Measurements from ENCODE around the gene AHSG. TPM values are rescaled to one million over a fixed set of nuclear protein-coding genes. Genes with fewer than 3 reads are reported as not detected.

Gene AHSG
- total RNA-seq, 1 experiment from 2014 or later, result 1.6 TPM

- intact Hi-C loops (cut with micrococcal nuclease), result loop anchor here (5.0 kb wide), 1 partner anchor 361 kb away; no protein-coding TSS in a partner anchor
- POLR2A ChIA-PET, result interaction anchor here (1.7 kb wide), 1 partner anchor 48 kb away, joined by 4 read pairs; the partner anchor contains the start of gene DNAJB11
- no peak overlapping the region for H3K4me2 ChIP-seq (ENCODE audit: low read length)
- no peak overlapping the region for H2AFZ ChIP-seq (ENCODE audit: low read depth, low read length, poor library complexity, severe bottlenecking)
- TF ChIP-seq FOSL1 (IDR thresholded peaks at IDR 0.05; ENCODE audit: low read depth) (no peak), SIN3A (IDR thresholded peaks at IDR 0.05; ENCODE audit: low read depth) (no peak), POLR2A (IDR thresholded peaks at IDR 0.05; ENCODE audit: borderline replicate concordance, extremely low read depth, insufficient read depth, insufficient read length) (no peak), EGR1 (IDR thresholded peaks at IDR 0.05; ENCODE audit: low read depth) (no peak), CEBPB (IDR thresholded peaks at IDR 0.05; ENCODE audit: low read depth) (no peak), MAX (IDR thresholded peaks at IDR 0.05) (no peak), SP1 (IDR thresholded peaks at IDR 0.05; ENCODE audit: low read depth) (no peak), ZNF274 (IDR thresholded peaks at IDR 0.05; ENCODE audit: low read depth, low read length) (no peak), TCF7L2 (IDR thresholded peaks at IDR 0.05; ENCODE audit: borderline replicate concordance, extremely low read depth, insufficient read depth, insufficient read length) (no peak), SRF (IDR thresholded peaks at IDR 0.05; ENCODE audit: low read depth) (no peak), REST (IDR thresholded peaks at IDR 0.05; ENCODE audit: low read depth) (no peak), CBX3 (IDR thresholded peaks at IDR 0.05; ENCODE audit: low read depth) (no peak), YY1 (IDR thresholded peaks at IDR 0.05; ENCODE audit: extremely low read depth, insufficient replicate concordance, low read depth, low read length) (no peak), ELF1 (IDR thresholded peaks at IDR 0.05; ENCODE audit: borderline replicate concordance, low read depth) (no peak), JUND (IDR thresholded peaks at IDR 0.05) (no peak)
- H3K4me1 ChIP-seq (ENCODE audit: control insufficient read depth in 1 of 2, insufficient read depth in 2 of 2, low read length in 2 of 2), result peaks cover 2 to 21% of the 10 kb centered on the region in 2 experiments; a peak in 2 of 4 replicates
- H3K36me3 ChIP-seq (ENCODE audit: control insufficient read depth in 1 of 2, insufficient read depth in 2 of 2, low read length in 2 of 2), result no peaks in the 10 kb centered on the region
- no peaks in the 10 kb centered on the region for H3K27me3 ChIP-seq (ENCODE audit: insufficient read depth, low read length)
- CTCF ChIA-PET, result interaction anchor here (1.5 to 2.6 kb wide), 3 partner anchors 76 to 359 kb away, joined by 4 to 13 read pairs (median 8); no protein-coding TSS in a partner anchor
- ATAC-seq (no peak), DNase-seq (ENCODE audit: low read depth, low spot score) (no peak)
- H3K9me3 ChIP-seq (ENCODE audit: control insufficient read depth in 1 of 2, insufficient read depth in 1 of 2, low read depth in 1 of 2, low read length in 2 of 2), result no peaks in the 10 kb centered on the region
- no peaks in the 10 kb centered on the region for H3K79me2 ChIP-seq (ENCODE audit: insufficient read depth, low read length)
- H3K9ac ChIP-seq (ENCODE audit: low read length), result no peak overlapping the region
- H3K4me3 ChIP-seq (replicated peaks in 1 of 2; ENCODE audit: low read depth in 1 of 2, low read length in 2 of 2), result no peak overlapping the region
- H4K20me1 ChIP-seq (ENCODE audit: insufficient read depth), result no peaks in the 10 kb centered on the region
- RAD21 ChIA-PET (ENCODE audit: low non-redundant PET in 1 of 2, low total read pairs in 2 of 2, uncharacterized antibody in 2 of 2, unreplicated experiment in 2 of 2), result no interaction called here
- H3K27ac ChIP-seq (ENCODE audit: low read depth, low read length), result no peak overlapping the region
- no TSS peak for BruUV-seq (replicated peaks)
- no peaks in the 10 kb centered on the region for H3K9me2 ChIP-seq (ENCODE audit: insufficient read depth)
These were observed 5.6 kb downstream of the AHSG start for GRCh38 chr3:186618318-186618938.

Data from HCT116 (cell line).